H1 (cell line): Measurements from ENCODE around the gene MCUR1. TPM values are rescaled to one million over a fixed set of nuclear protein-coding genes. Genes with fewer than 3 reads are reported as not detected.

ENCODE experiments used
- BCL11A ChIP-seq, 2 experiments: IDR thresholded peaks; one replicate each; pipeline ENCODE4 v1.6.1; 2011; ENCODE audit warnings: low read depth in 2 of 2, low read length in 2 of 2, mild to moderate bottlenecking in 2 of 2
- CHD7 ChIP-seq: fragments of 300-600 bp; sonication (generic); IDR thresholded peaks from 2 replicates; pipeline ENCODE4 v1.7.1; 2012; ENCODE audit warnings: low read length, moderate library complexity, mild to moderate bottlenecking, inconsistent platforms; ENCODE audit not compliant: insufficient replicate concordance
- CREB1 ChIP-seq: IDR thresholded peaks from 2 replicates; pipeline ENCODE4 v1.6.1; 2012; ENCODE audit warnings: inconsistent platforms
- EGR1 ChIP-seq: IDR thresholded peaks from 2 replicates; pipeline ENCODE4 v1.6.1; 2011; ENCODE audit warnings: low read depth, low read length, borderline replicate concordance
- HDAC6 ChIP-seq: IDR thresholded peaks from one replicate; pipeline ENCODE4 v1.7.1; 2012; ENCODE audit warnings: low read depth, mild to moderate bottlenecking, inconsistent platforms, low read length, moderate library complexity
- KDM4A ChIP-seq: IDR thresholded peaks from one replicate; pipeline ENCODE4 v1.7.1; 2012; ENCODE audit warnings: low read depth, mild to moderate bottlenecking, moderate library complexity, low read length, inconsistent platforms; ENCODE audit not compliant: severe bottlenecking
- MAX ChIP-seq: IDR thresholded peaks from 2 replicates; pipeline ENCODE4 v1.6.1; 2012; ENCODE audit warnings: inconsistent platforms
- RBBP5 ChIP-seq: IDR thresholded peaks from 2 replicates; pipeline ENCODE4 v1.7.1; 2012; ENCODE audit warnings: low read depth, mild to moderate bottlenecking, inconsistent platforms, low read length, moderate library complexity, borderline replicate concordance
- SRF ChIP-seq: IDR thresholded peaks from 2 replicates; pipeline ENCODE4 v1.6.1; 2011; ENCODE audit warnings: mild to moderate bottlenecking, low read depth, low read length, moderate library complexity
- TCF12 ChIP-seq: IDR thresholded peaks from 2 replicates; pipeline ENCODE4 v1.6.1; 2011; ENCODE audit warnings: low read depth, mild to moderate bottlenecking, low read length
- polyA plus RNA-seq, 7 experiments: library from polyadenylated mRNA; depleted of rRNA in 3 of 7; stranded (reverse) in 5 of 7; unstranded in 2 of 7; fragments of >200 nt in 5 of 7; fragments of 200-250 nt in 2 of 7; gene quantifications; 1 replicate in 5 of 7; 2 replicates in 1 of 7; 4 replicates in 1 of 7; pipeline versions ENCODE4 v1.2.1 to v1.2.3, GENCODE V29; 2011 to 2013; ENCODE audit warnings: missing spikeins in 2 of 7, mixed read lengths in 2 of 7
- total RNA-seq: library from RNA; stranded (reverse); fragmentation: NEBNext Ultra II Directional; extraction: Animal tissue kit (Norgen Biotek cat#: 25700); gene quantifications from 2 replicates; pipeline ENCODE4 v1.2.1, GENCODE V29; 2021

The MCUR1 gene
- total and polyA plus RNA-seq, 2 of the 8 experiments (the other 6 are each of a cell fraction or from before 2014, with no cell fraction given), result 9.6 to 37.3 TPM

- TF ChIP-seq CHD7, result no peak
- TF ChIP-seq HDAC6, result no peak
- TF ChIP-seq BCL11A (IDR thresholded peaks at IDR 0.05; ENCODE audit: low read depth in 2 of 2, low read length in 2 of 2), result no peak
- no peak for TF ChIP-seq KDM4A
- no peak for TF ChIP-seq SRF
- no peak for TF ChIP-seq EGR1
- no peak for TF ChIP-seq CREB1
- no peak for TF ChIP-seq TCF12
- TF ChIP-seq RBBP5, result no peak
- TF ChIP-seq MAX, result no peak
Observed at GRCh38 chr6:13789746-13790145, 24.6 kb downstream of the MCUR1 start (continued).
